ENCODE data around the gene FEV. TPM values are rescaled to one million over a fixed set of nuclear protein-coding genes. Genes with fewer than 3 reads are reported as not detected.

Gene FEV
- total RNA-seq, 2 experiments from 2014 or later = not detected

DNA sequence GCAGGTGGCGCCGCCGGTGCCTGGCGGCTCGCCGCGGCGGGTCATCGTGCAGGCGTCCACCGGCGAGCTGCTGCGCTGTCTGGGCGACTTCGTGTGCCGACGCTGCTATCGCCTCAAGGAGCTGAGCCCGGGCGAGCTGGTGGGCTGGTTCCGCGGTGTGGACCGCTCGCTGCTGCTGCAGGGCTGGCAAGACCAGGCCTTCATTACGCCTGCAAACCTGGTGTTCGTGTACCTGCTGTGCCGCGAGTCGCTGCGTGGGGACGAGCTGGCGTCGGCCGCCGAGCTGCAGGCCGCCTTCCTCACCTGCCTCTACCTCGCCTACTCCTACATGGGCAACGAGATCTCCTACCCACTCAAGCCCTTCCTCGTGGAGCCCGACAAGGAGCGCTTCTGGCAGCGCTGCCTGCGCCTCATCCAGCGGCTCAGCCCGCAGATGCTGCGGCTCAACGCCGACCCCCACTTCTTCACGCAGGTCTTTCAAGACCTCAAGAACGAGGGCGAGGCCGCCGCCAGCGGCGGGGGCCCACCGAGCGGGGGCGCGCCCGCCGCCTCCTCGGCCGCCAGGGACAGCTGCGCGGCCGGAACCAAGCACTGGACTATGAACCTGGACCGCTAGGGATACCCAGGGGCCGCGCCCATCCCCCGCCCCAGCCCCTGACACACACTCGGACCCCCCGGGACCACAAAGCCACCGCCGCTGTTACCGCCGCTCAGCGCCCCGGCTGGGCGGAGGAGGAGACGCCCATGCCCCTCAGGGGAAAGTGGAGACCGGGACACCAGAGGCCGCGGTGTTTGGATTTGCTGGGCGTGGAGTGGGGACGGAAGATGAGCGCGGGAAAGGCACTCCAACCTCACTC lies 24.4 kb downstream of the FEV start:
- peak overlapping the region; percentile 51 for H3K27ac Mint-ChIP-seq
- CTCF ChIA-PET = interaction anchor here (1.1 to 1.5 kb wide), 2 partner anchors 20 to 84 kb away, joined by 3 to 4 read pairs; no protein-coding TSS in a partner anchor
- DNase-seq = no peak

GRCh38 chr2:218959761-218960308 lies 25.1 kb downstream of the FEV start:
- DNase-seq = no peak

More for the DNA sequence above, 24.4 kb downstream of the FEV start:
- H3K4me1 Mint-ChIP-seq (ENCODE audit: low read depth) = peaks cover 7% of the 10 kb centered on the region
- H3K36me3 Mint-ChIP-seq (ENCODE audit: low read depth) = peaks cover 4% of the 10 kb centered on the region
- ATAC-seq = no peak
- no peaks in the 10 kb centered on the region for H3K9me3 Mint-ChIP-seq (ENCODE audit: insufficient read depth)
- H3K27me3 Mint-ChIP-seq (ENCODE audit: low read depth) = peaks cover 69% of the 10 kb centered on the region
- POLR2A ChIA-PET = no interaction called here
- peak overlapping the region; percentile 47 for H3K4me3 Mint-ChIP-seq

GRCh38 chr2:218959141-218959731 lies 25.7 kb downstream of the FEV start, which contains the start of gene CDK5R2:
TSS of gene CDK5R2 (plus strand) at chr2:218959666. CDS start at chr2:218959821, 155 bp downstream.
- ATAC-seq (peak; percentile 85), DNase-seq (peak; percentile 80)
- Mint-ChIP-seq H3K4me3 (peak within 1 kb of the TSS; percentile 47), H3K4me1 (ENCODE audit: low read depth) (peaks cover 7% of the 10 kb centered on the region), H3K27me3 (ENCODE audit: low read depth) (peaks cover 73% of the 10 kb centered on the region), H3K27ac (peak within 1 kb of the TSS; percentile 51), H3K9me3 (ENCODE audit: insufficient read depth) (no peaks in the 10 kb centered on the region), H3K36me3 (ENCODE audit: low read depth) (peaks cover 4% of the 10 kb centered on the region)
- ChIA-PET POLR2A (no interaction called here), CTCF (interaction anchor here (0.8 to 2.1 kb wide), 5 partner anchors 18 to 83 kb away, joined by 3 to 7 read pairs (median 4); no protein-coding TSS in a partner anchor)

More at GRCh38 chr2:218959761-218960308, 25.1 kb downstream of the FEV start:
- Mint-ChIP-seq H3K27me3 (ENCODE audit: low read depth) (peaks cover 75% of the 10 kb centered on the region), H3K36me3 (ENCODE audit: low read depth) (peaks cover 4% of the 10 kb centered on the region), H3K9me3 (ENCODE audit: insufficient read depth) (no peaks in the 10 kb centered on the region), H3K27ac (no peak overlapping the region), H3K4me3 (no peak overlapping the region), H3K4me1 (ENCODE audit: low read depth) (peaks cover 7% of the 10 kb centered on the region)
- ATAC-seq = no peak
- ChIA-PET CTCF (interaction anchor here (0.8 to 1.5 kb wide), 5 partner anchors 17 to 84 kb away, joined by 3 to 5 read pairs (median 4); no protein-coding TSS in a partner anchor), POLR2A (no interaction called here)

- peaks cover 4% of the 10 kb centered on the region for H3K36me3 Mint-ChIP-seq (ENCODE audit: low read depth)
- no peak overlapping the region for H3K4me3 Mint-ChIP-seq
- no peak for ATAC-seq
- H3K9me3 Mint-ChIP-seq (ENCODE audit: insufficient read depth) = no peaks in the 10 kb centered on the region
- POLR2A ChIA-PET = no interaction called here
- no peak overlapping the region for H3K27ac Mint-ChIP-seq
- H3K27me3 Mint-ChIP-seq (ENCODE audit: low read depth) = peaks cover 63% of the 10 kb centered on the region
- no peak for DNase-seq
- peaks cover 7% of the 10 kb centered on the region for H3K4me1 Mint-ChIP-seq (ENCODE audit: low read depth)
- CTCF ChIA-PET = interaction anchor here (1.0 to 2.1 kb wide), 4 partner anchors 13 to 82 kb away, joined by 3 to 7 read pairs (median 6); no protein-coding TSS in a partner anchor
These were observed 26.7 kb downstream of the FEV start for GRCh38 chr2:218958276-218958675.

DNA sequence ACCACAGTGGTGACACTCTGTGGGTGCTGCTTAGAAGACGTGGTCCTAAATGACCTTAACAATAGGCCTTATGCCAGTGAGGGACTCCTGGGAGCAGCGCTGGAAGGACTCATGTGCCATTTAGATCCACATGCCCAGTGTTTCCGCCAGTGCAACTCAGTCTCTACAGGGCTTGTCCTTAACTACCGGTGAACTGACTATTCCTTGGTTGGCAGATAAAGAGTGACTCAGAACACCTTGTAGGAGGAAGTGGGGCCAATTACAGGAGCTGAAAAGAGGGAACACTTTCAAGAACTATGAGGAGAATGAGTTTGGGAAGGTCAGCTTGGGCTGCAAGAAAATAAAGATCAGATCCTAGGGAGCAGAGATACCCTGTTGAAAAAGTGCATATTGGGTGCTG lies 27.3 kb downstream of the FEV start:
- Mint-ChIP-seq H3K4me1 (ENCODE audit: low read depth) (peaks cover 7% of the 10 kb centered on the region), H3K9me3 (ENCODE audit: insufficient read depth) (no peaks in the 10 kb centered on the region), H3K36me3 (ENCODE audit: low read depth) (peaks cover 4% of the 10 kb centered on the region), H3K4me3 (no peak overlapping the region), H3K27me3 (ENCODE audit: low read depth) (peaks cover 58% of the 10 kb centered on the region), H3K27ac (no peak overlapping the region)
- POLR2A ChIA-PET = no interaction called here
- ATAC-seq (no peak), DNase-seq (no peak)
- CTCF ChIA-PET = interaction anchor here (1.0 to 2.1 kb wide), 4 partner anchors 13 to 81 kb away, joined by 3 to 7 read pairs (median 6); no protein-coding TSS in a partner anchor

GRCh38 chr2:218956039-218956438 lies 28.9 kb downstream of the FEV start:
- DNase-seq (no peak), ATAC-seq (no peak)
- ChIA-PET CTCF (interaction anchor here (1.1 to 1.6 kb wide), 2 partner anchors 24 to 58 kb away, joined by 4 to 5 read pairs; no protein-coding TSS in a partner anchor), POLR2A (no interaction called here)
- no peak overlapping the region for H3K27ac Mint-ChIP-seq
- peaks cover 52% of the 10 kb centered on the region for H3K27me3 Mint-ChIP-seq (ENCODE audit: low read depth)
- H3K36me3 Mint-ChIP-seq (ENCODE audit: low read depth) = peaks cover under 1% of the 10 kb centered on the region
- H3K4me1 Mint-ChIP-seq (ENCODE audit: low read depth) = peaks cover 4% of the 10 kb centered on the region
- no peak overlapping the region for H3K4me3 Mint-ChIP-seq
- no peaks in the 10 kb centered on the region for H3K9me3 Mint-ChIP-seq (ENCODE audit: insufficient read depth)

DNA sequence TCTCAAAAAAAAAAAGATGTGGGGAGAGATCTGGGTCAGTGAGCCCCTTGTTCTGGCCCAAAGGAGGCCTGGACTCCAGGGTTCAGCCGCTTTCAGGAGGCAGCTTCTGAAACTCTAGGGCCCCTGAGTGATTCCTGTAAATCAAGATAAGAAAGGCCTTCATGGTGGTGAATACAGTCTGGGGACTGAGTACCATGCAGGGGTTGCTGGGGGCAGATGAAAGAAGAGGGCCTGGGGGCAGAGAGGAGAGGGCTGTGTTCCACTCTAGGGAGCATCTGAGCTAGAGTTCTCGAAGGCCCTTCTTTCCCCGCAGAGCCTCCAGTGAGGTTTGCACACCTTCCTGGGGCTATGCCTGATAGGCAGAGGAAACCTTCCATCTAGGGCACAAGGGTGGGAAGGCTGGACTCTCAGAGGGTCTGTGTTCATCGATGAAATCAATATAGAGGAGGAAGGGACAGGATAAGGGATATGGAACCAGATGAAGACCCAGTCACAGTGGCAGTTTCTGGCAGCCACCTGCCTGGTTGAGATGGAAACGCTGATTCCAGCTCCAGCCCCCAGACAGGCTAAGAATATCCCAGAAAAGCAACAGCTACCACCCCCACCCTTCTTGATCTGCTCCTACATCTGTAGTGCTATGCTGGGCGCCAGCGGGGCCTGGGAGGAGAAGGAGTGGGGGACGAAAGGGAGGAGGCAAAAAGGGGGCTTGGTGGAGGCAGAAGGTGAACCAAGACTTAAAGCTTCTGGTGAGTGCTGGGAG lies 30.3 kb downstream of the FEV start:
- H3K4me3 Mint-ChIP-seq = no peak overlapping the region
- no peaks in the 10 kb centered on the region for H3K9me3 Mint-ChIP-seq (ENCODE audit: insufficient read depth)
- H3K27ac Mint-ChIP-seq = no peak overlapping the region
- ATAC-seq = no peak
- CTCF ChIA-PET = interaction anchor here (1.1 to 2.4 kb wide), 3 partner anchors 25 to 56 kb away, joined by 4 to 8 read pairs (median 5); no protein-coding TSS in a partner anchor
- H3K36me3 Mint-ChIP-seq (ENCODE audit: low read depth) = no peaks in the 10 kb centered on the region
- H3K4me1 Mint-ChIP-seq (ENCODE audit: low read depth) = peaks cover 3% of the 10 kb centered on the region
- POLR2A ChIA-PET = no interaction called here
- DNase-seq = no peak
- H3K27me3 Mint-ChIP-seq (ENCODE audit: low read depth) = peaks cover 45% of the 10 kb centered on the region

DNA sequence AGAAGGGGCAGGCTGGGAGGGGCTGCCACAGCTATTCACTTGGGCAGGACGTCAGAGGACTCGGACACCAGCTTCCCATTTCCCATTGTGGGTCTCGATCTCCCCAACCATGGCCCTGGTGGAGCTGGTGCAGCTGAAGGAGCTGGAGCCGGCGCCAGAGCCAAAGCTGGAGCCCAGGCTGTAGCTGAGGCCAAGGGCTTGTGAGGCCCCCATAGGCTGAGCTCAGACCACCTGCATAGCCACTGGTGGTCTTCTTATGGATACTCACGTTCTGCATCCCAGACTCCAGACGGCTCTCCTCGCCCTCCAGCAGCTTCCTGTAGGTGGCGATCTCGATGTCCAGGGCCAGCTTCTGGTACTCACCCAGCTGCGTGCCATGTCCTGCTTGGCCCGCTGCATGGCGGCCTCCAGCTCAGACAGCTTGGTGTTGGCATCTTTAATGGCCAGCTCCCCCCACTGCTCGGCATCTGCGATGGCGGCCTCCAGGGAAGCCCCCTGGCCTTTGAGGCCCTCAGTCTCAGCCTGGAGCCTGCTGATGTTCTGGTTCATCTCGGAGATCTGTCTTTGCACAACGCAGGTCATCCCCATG lies 31.5 kb downstream of the FEV start:
- Mint-ChIP-seq H3K27ac (no peak overlapping the region), H3K27me3 (ENCODE audit: low read depth) (peaks cover 35% of the 10 kb centered on the region), H3K4me3 (no peak overlapping the region), H3K4me1 (ENCODE audit: low read depth) (no peaks in the 10 kb centered on the region), H3K9me3 (ENCODE audit: insufficient read depth) (no peaks in the 10 kb centered on the region), H3K36me3 (ENCODE audit: low read depth) (no peaks in the 10 kb centered on the region)
- DNase-seq = no peak
- ATAC-seq = no peak
- POLR2A ChIA-PET = no interaction called here
- CTCF ChIA-PET = interaction anchor here (0.9 to 2.4 kb wide), 5 partner anchors 9 to 77 kb away, joined by 3 to 8 read pairs (median 3); no protein-coding TSS in a partner anchor

DNA sequence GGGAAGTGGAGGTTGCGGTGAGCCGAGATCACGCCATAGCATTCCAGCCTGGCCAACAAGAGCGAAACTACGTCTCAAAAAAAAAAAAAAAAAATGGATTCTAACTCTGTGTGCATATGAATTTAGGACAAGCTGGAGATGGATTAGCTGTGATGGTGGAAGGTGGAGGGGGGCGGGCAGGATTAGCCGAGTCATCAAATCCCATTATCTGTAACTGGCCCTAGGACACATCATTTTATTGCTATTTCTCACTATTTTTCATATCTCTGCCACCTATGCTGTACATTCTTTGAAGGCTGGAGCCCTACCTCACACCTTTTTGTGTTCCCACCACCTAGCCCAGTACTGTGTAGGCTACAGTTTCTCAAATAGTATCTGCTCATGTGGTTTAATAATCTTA lies 32.8 kb downstream of the FEV start:
- Mint-ChIP-seq H3K4me1 (ENCODE audit: low read depth) (no peaks in the 10 kb centered on the region), H3K27me3 (ENCODE audit: low read depth) (peaks cover 25% of the 10 kb centered on the region), H3K36me3 (ENCODE audit: low read depth) (no peaks in the 10 kb centered on the region), H3K4me3 (no peak overlapping the region), H3K9me3 (ENCODE audit: insufficient read depth) (no peaks in the 10 kb centered on the region), H3K27ac (no peak overlapping the region)
- ATAC-seq (no peak), DNase-seq (no peak)
- CTCF ChIA-PET = interaction anchor here (1.1 to 2.4 kb wide), 3 partner anchors 28 to 75 kb away, joined by 3 to 8 read pairs (median 6); no protein-coding TSS in a partner anchor
- POLR2A ChIA-PET = no interaction called here

- ATAC-seq (no peak), DNase-seq (no peak)
- Mint-ChIP-seq H3K36me3 (ENCODE audit: low read depth) (no peaks in the 10 kb centered on the region), H3K27me3 (ENCODE audit: low read depth) (peaks cover 33% of the 10 kb centered on the region), H3K4me1 (ENCODE audit: low read depth) (no peaks in the 10 kb centered on the region), H3K9me3 (ENCODE audit: insufficient read depth) (peaks cover under 1% of the 10 kb centered on the region), H3K4me3 (no peak overlapping the region), H3K27ac (no peak overlapping the region)
- CTCF ChIA-PET = interaction anchor here (1.2 kb wide), 1 partner anchor 83 kb away, joined by 3 read pairs; no protein-coding TSS in a partner anchor
- POLR2A ChIA-PET = no interaction called here
These were observed 38.4 kb downstream of the FEV start for GRCh38 chr2:218946621-218947020.

Measured in activated CD8-positive, alpha-beta T cell treated with anti-CD3 and anti-CD28 coated beads, Interleukin-2, amount 10 ng/mL, durations not matched to agents 7 days and 5 days (primary cell).